Kidney epithelial cell (primary cell): ENCODE data around the gene ENO1. TPM values are rescaled to one million over a fixed set of nuclear protein-coding genes. Genes with fewer than 3 reads are reported as not detected.

Experiments used
- DNase-seq: peaks from one replicate; pipeline ENCODE4 v3.0.0-alpha.2; 2010; ENCODE audit warnings: low read depth
- H3K27me3 ChIP-seq: 2 replicates; pipeline ENCODE4 v1.6.0; 2011; ENCODE audit warnings: low read length; ENCODE audit not compliant: control insufficient read depth, insufficient read depth
- H3K36me3 ChIP-seq: 2 replicates; pipeline ENCODE4 v1.5.1; 2011; ENCODE audit warnings: low read length; ENCODE audit not compliant: control insufficient read depth, insufficient read depth
- H3K4me3 ChIP-seq: 2 replicates; pipeline ENCODE4 v1.5.1; 2011; ENCODE audit warnings: low read depth, mild to moderate bottlenecking, control low read depth, low read length
- CTCF ChIP-seq: IDR thresholded peaks from 2 replicates; pipeline ENCODE4 v1.5.1; 2011; ENCODE audit warnings: mild to moderate bottlenecking, moderate library complexity, low read length, control low read depth, inconsistent platforms; ENCODE audit not compliant: insufficient read depth, poor library complexity, severe bottlenecking
- total RNA-seq: library from RNA; depleted of rRNA; stranded (reverse); fragments of >200 nt; gene quantifications from 2 replicates; pipeline ENCODE4 v1.2.3, GENCODE V29; 2015

Gene ENO1
- total RNA-seq, 1 donor from 2014 or later, result 1,235 TPM

DNA sequence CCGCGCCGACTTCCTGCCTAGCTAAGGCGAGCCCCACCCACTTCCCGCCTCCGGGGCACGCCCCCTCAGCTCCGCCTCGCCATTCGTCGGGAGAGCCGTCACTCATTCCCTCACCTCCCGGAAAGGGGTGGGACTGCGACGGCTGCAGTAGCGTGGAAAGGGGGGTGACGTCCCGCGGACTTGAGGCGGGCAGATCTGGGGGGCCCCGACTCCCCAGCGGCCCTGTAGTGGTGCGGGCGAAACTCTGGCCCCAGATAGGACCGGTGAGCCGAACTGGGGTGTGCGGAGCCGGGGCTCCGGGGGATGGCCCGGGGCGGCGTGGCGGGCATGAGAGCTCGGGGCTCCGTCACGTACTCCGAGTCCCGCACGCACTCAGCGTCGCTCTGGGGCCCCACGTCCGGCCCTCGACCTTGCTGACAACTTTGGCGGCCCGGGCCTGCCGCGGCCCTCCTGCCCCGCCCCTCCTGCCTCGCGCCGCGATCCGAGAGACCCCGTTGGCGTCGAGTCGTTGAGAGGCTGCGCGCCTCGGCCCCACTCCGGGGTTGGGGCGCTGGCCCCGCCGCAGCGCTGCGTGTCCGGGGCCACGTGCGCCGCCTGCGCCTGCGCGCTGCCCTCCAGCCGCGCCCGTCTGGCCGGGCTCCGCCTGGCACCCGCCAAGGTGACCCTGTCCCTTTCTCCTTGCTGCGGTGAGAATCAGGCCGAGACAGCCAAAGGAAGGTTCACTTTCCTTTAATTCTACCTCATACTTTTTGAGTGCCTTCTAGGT is 395 bp upstream of the ENO1 start:
- Histone ChIP-seq H3K4me3 (peak overlapping the region; percentile 84), H3K27me3 (no peaks in the 10 kb centered on the region), H3K36me3 (no peaks in the 10 kb centered on the region)
- TF ChIP-seq CTCF, result no peak
- DNase-seq, result no peak

- no peaks in the 10 kb centered on the region for H3K27me3 ChIP-seq
- peaks cover 4% of the 10 kb centered on the region for H3K36me3 ChIP-seq
- TF ChIP-seq CTCF, result no peak
- no peak for DNase-seq
- peak overlapping the region; percentile 84 for H3K4me3 ChIP-seq
Measured at GRCh38 chr1:8876087-8876486, 2.4 kb downstream of the ENO1 start.

DNA sequence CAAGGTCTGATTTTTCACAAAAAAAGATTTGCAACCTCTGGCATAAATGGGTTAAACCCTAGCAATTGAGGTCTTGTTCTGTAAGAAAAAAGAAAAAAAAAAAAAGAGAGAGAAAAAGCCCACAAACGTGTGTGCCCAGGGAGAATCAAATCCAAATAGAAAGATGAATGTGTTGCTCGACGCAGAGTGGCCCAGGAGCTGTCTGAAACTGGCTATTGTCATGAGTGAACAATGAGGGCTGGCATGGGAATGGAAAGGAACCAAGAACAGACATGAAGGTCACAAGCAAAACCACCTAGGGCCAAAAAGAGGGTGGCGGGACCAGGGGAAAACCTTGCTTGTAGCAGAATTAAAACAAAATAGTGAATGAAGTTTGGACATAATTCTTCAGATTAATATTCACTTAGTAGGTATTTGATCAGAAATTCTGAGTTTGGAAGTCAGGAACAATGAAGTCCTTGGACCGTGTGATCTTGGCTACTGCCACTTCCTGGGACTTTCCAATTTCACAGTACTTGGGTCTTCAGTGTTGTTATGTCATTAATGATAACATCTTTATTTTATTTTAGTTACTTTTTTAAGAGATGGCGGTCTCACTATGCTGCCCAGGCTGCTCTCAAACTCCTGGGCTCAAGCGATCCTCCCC is 3.1 kb downstream of the ENO1 start:
- Histone ChIP-seq H3K4me3 (peak overlapping the region; percentile 5), H3K27me3 (no peaks in the 10 kb centered on the region), H3K36me3 (peaks cover 7% of the 10 kb centered on the region)
- DNase-seq, result no peak
- no peak for TF ChIP-seq CTCF

GRCh38 chr1:8874230-8875201 is 4.0 kb downstream of the ENO1 start:
- peaks cover 7% of the 10 kb centered on the region for H3K36me3 ChIP-seq
- TF ChIP-seq CTCF, result no peak
- no peak overlapping the region for H3K4me3 ChIP-seq
- no peaks in the 10 kb centered on the region for H3K27me3 ChIP-seq
- no peak for DNase-seq

- no peaks in the 10 kb centered on the region for H3K27me3 ChIP-seq
- no peak for TF ChIP-seq CTCF
- H3K4me3 ChIP-seq, result no peak overlapping the region
- peak; percentile 96 for DNase-seq
- H3K36me3 ChIP-seq, result peaks cover 7% of the 10 kb centered on the region
Measured at GRCh38 chr1:8873506-8874229, 4.8 kb downstream of the ENO1 start.
